Fibroblast of lung (primary cell): Measurements from ENCODE around the gene WNT3A. TPM values are rescaled to one million over a fixed set of nuclear protein-coding genes. Genes with fewer than 3 reads are reported as not detected.

Experiments
- DNase-seq, 2 donors: peaks; one replicate each; pipeline versions ENCODE4 v3.0.0 to v3.0.0-alpha.2; 2010; ENCODE audit warnings: low read depth in 2 of 2
- H2AFZ ChIP-seq: 2 replicates; pipeline ENCODE4 v1.5.1; 2012; ENCODE audit warnings: low read length, control low read depth, inconsistent platforms
- H3K27ac ChIP-seq: 2 replicates; pipeline ENCODE4 v1.5.1; 2011; ENCODE audit warnings: low read length, control low read depth; ENCODE audit not compliant: insufficient read depth
- H3K27me3 ChIP-seq: 2 replicates; pipeline ENCODE4 v1.5.1; 2011; ENCODE audit warnings: mild to moderate bottlenecking, low read length; ENCODE audit not compliant: control insufficient read depth, insufficient read depth
- H3K36me3 ChIP-seq: 2 replicates; pipeline ENCODE4 v1.5.1; 2011; ENCODE audit warnings: low read length; ENCODE audit not compliant: control insufficient read depth, insufficient read depth
- H3K4me1 ChIP-seq: 2 replicates; pipeline ENCODE4 v1.5.1; 2011; ENCODE audit warnings: low read length; ENCODE audit not compliant: control insufficient read depth, insufficient read depth; ENCODE audit errors: extremely low read depth
- H3K4me2 ChIP-seq: 2 replicates; pipeline ENCODE4 v1.5.1; 2011; ENCODE audit warnings: low read length, control low read depth; ENCODE audit not compliant: insufficient read depth; ENCODE audit errors: extremely low read depth
- H3K4me3 ChIP-seq, 4 experiments: fragments of 200-600 bp in 1 of 4; sonication (generic) in 1 of 4; replicated peaks in 1 of 4; 2 replicates each; pipeline ENCODE4 v1.5.1; 2011 to 2016; ENCODE audit warnings: low read length in 4 of 4, low read depth in 3 of 4, mild to moderate bottlenecking in 3 of 4, control low read depth in 2 of 4, inconsistent platforms in 1 of 4, mixed read lengths in 1 of 4; ENCODE audit not compliant: insufficient read depth in 1 of 4; ENCODE audit errors: control extremely low read depth in 1 of 4
- H3K79me2 ChIP-seq: 2 replicates; pipeline ENCODE4 v1.5.1; 2012; ENCODE audit warnings: mild to moderate bottlenecking, low read length, inconsistent platforms; ENCODE audit not compliant: control insufficient read depth, insufficient read depth
- H3K9ac ChIP-seq: 2 replicates; pipeline ENCODE4 v1.5.1; 2011; ENCODE audit warnings: mild to moderate bottlenecking, low read length, control low read depth; ENCODE audit not compliant: insufficient read depth
- H3K9me3 ChIP-seq: 2 replicates; pipeline ENCODE4 v1.5.1; 2012; ENCODE audit warnings: low read depth, low read length; ENCODE audit not compliant: control insufficient read depth, insufficient read depth
- H4K20me1 ChIP-seq: 2 replicates; pipeline ENCODE4 v1.5.1; 2011; ENCODE audit warnings: low read length; ENCODE audit not compliant: control insufficient read depth, insufficient read depth; ENCODE audit errors: extremely low read depth
- CTCF ChIP-seq, 2 donors: IDR thresholded peaks in 1 of 2; conservative IDR thresholded peaks in 1 of 2; 1 replicate in 1 of 2; 2 replicates in 1 of 2; pipeline ENCODE4 v1.5.1; 2011 to 2012; ENCODE audit warnings: low read length in 2 of 2, control low read depth in 1 of 2, inconsistent platforms in 1 of 2, low read depth in 1 of 2, mild to moderate bottlenecking in 1 of 2
- EZH2 ChIP-seq: IDR thresholded peaks from 2 replicates; pipeline ENCODE4 v1.5.1; 2012; ENCODE audit warnings: low read length, control low read depth, mild to moderate bottlenecking; ENCODE audit errors: missing control alignments
- polyA plus RNA-seq, 2 donors: library from polyadenylated mRNA; depleted of rRNA in 1 of 2; stranded (reverse) in 1 of 2; unstranded in 1 of 2; fragments of >200 nt; gene quantifications; 2 replicates each; pipeline ENCODE4 v1.2.1, GENCODE V29; 2011 to 2012; ENCODE audit warnings: missing spikeins in 1 of 2
- total RNA-seq: library from RNA; depleted of rRNA; stranded (reverse); fragments of >200 nt; gene quantifications from 2 replicates; pipeline ENCODE4 v1.2.1, GENCODE V29; 2014

The WNT3A gene
- total and polyA plus RNA-seq, 2 donors (not counting 1 experiment from before 2014, with no cell fraction given) = not detected

- Histone ChIP-seq H4K20me1 (peaks cover 14% of the 10 kb centered on the region), H2AFZ (no peak overlapping the region), H3K36me3 (peaks cover 49% of the 10 kb centered on the region), H3K4me2 (no peak overlapping the region), H3K9me3 (no peaks in the 10 kb centered on the region), H3K4me3 (no peak overlapping the region), H3K27ac (no peak overlapping the region), H3K27me3 (no peaks in the 10 kb centered on the region), H3K79me2 (peaks cover 88% of the 10 kb centered on the region), H3K4me1 (no peaks in the 10 kb centered on the region), H3K9ac (no peak overlapping the region)
- TF ChIP-seq CTCF (conservative IDR thresholded peaks at IDR 0.05 in 1 of 2, IDR thresholded peaks at IDR 0.05 in 1 of 2; ENCODE audit: low read depth in 1 of 2, low read length in 2 of 2) (no peak), EZH2 (no peak)
- no peak for DNase-seq
Measured at GRCh38 chr1:228096416-228097332, 89.9 kb downstream of the WNT3A start.

- Histone ChIP-seq H2AFZ (no peak overlapping the region), H3K9ac (no peak overlapping the region), H3K4me1 (no peaks in the 10 kb centered on the region), H3K36me3 (peaks cover 46% of the 10 kb centered on the region), H4K20me1 (peaks cover 11% of the 10 kb centered on the region), H3K9me3 (no peaks in the 10 kb centered on the region), H3K4me3 (no peak overlapping the region), H3K27me3 (no peaks in the 10 kb centered on the region), H3K27ac (no peak overlapping the region), H3K79me2 (peaks cover 86% of the 10 kb centered on the region), H3K4me2 (no peak overlapping the region)
- no peak for DNase-seq
- TF ChIP-seq EZH2 (no peak), CTCF (conservative IDR thresholded peaks at IDR 0.05 in 1 of 2, IDR thresholded peaks at IDR 0.05 in 1 of 2; ENCODE audit: low read depth in 1 of 2, low read length in 2 of 2) (no peak)
Measured at GRCh38 chr1:228097333-228098081, 90.7 kb downstream of the WNT3A start.

GRCh38 chr1:228098323-228098931, 91.6 kb downstream of the WNT3A start:
- Histone ChIP-seq H3K4me1 (no peaks in the 10 kb centered on the region), H3K4me3 (no peak overlapping the region), H2AFZ (no peak overlapping the region), H3K27ac (no peak overlapping the region), H4K20me1 (peaks cover 10% of the 10 kb centered on the region), H3K9ac (no peak overlapping the region), H3K27me3 (no peaks in the 10 kb centered on the region), H3K36me3 (peaks cover 42% of the 10 kb centered on the region), H3K9me3 (no peaks in the 10 kb centered on the region), H3K4me2 (no peak overlapping the region), H3K79me2 (peaks cover 77% of the 10 kb centered on the region)
- DNase-seq = no peak
- TF ChIP-seq EZH2 (no peak), CTCF (conservative IDR thresholded peaks at IDR 0.05 in 1 of 2, IDR thresholded peaks at IDR 0.05 in 1 of 2; ENCODE audit: low read depth in 1 of 2, low read length in 2 of 2) (no peak)
